DND-41 (cell line): ENCODE measurements around the gene NRCAM.

Source experiments
- ATAC-seq: fragments of 200-7000 bp; cut with Tn5 transposase; 3 replicates; pipeline ENCODE4 v1.9.1; 2021; ENCODE audit warnings: low read depth; ENCODE audit not compliant: insufficient read depth
- DNase-seq: peaks from one replicate; pipeline ENCODE4 v3.0.0-alpha.2; 2020
- H2AFZ ChIP-seq: 2 replicates; pipeline ENCODE4 v1.6.0; 2012; ENCODE audit warnings: low read depth, low read length
- H3K27ac ChIP-seq: 2 replicates; pipeline ENCODE4 v1.5.1; 2012; ENCODE audit warnings: low read length, inconsistent platforms
- H3K27me3 ChIP-seq: fragments of 200-600 bp; sonication (generic); 2 replicates; pipeline ENCODE4 v1.6.0; 2012; ENCODE audit warnings: low read length, mild to moderate bottlenecking, inconsistent platforms; ENCODE audit not compliant: insufficient read depth, poor library complexity
- H3K36me3 ChIP-seq: 2 replicates; pipeline ENCODE4 v1.5.1; 2012; ENCODE audit warnings: low read length, inconsistent platforms; ENCODE audit not compliant: insufficient read depth
- H3K4me1 ChIP-seq: 2 replicates; pipeline ENCODE4 v1.5.1; 2012; ENCODE audit warnings: mild to moderate bottlenecking, low read length; ENCODE audit not compliant: insufficient read depth
- H3K4me2 ChIP-seq: 2 replicates; pipeline ENCODE4 v1.6.0; 2012; ENCODE audit warnings: mild to moderate bottlenecking, moderate library complexity, low read length, inconsistent platforms; ENCODE audit not compliant: insufficient read depth
- H3K4me3 ChIP-seq, 2 experiments: fragments of 200-600 bp in 1 of 2; shearing (Covaris generic) in 1 of 2; 2 replicates each; pipeline ENCODE4 v1.5.1; 2012 to 2016; ENCODE audit warnings: inconsistent platforms in 2 of 2, low read length in 2 of 2, mild to moderate bottlenecking in 2 of 2, low read depth in 1 of 2, moderate library complexity in 1 of 2
- H3K79me2 ChIP-seq: 2 replicates; pipeline ENCODE4 v1.6.0; 2012; ENCODE audit warnings: low read length, inconsistent platforms; ENCODE audit not compliant: insufficient read depth
- H3K9ac ChIP-seq: 2 replicates; pipeline ENCODE4 v1.6.0; 2012; ENCODE audit warnings: low read depth, mild to moderate bottlenecking, inconsistent platforms, low read length, moderate library complexity
- H3K9me3 ChIP-seq: 2 replicates; pipeline ENCODE4 v1.5.1; 2012; ENCODE audit warnings: low read length, moderate library complexity, mild to moderate bottlenecking, inconsistent platforms; ENCODE audit not compliant: insufficient read depth, severe bottlenecking
- H4K20me1 ChIP-seq: 2 replicates; pipeline ENCODE4 v1.6.0; 2012; ENCODE audit warnings: low read length; ENCODE audit not compliant: insufficient read depth
- CTCF ChIP-seq: IDR thresholded peaks from 2 replicates; pipeline ENCODE4 v1.5.1; 2012; ENCODE audit warnings: borderline replicate concordance, low read length, moderate library complexity, mild to moderate bottlenecking; ENCODE audit not compliant: poor library complexity, severe bottlenecking; ENCODE audit errors: extremely low read depth
- EZH2 ChIP-seq: IDR thresholded peaks from 3 replicates; pipeline ENCODE4 v1.6.1; 2012; ENCODE audit warnings: borderline replicate concordance, low read depth, mild to moderate bottlenecking, moderate library complexity, low read length, inconsistent platforms; ENCODE audit not compliant: severe bottlenecking

The NRCAM gene

GRCh38 chr7:108385834-108386422 lies 70.3 kb downstream of the NRCAM start:
- no peak for TF ChIP-seq CTCF
- no peak for TF ChIP-seq EZH2
- no peak overlapping the region for H2AFZ ChIP-seq
- DNase-seq: no peak
- no peaks in the 10 kb centered on the region for H3K27me3 ChIP-seq
- no peaks in the 10 kb centered on the region for H3K4me1 ChIP-seq
- H3K79me2 ChIP-seq: no peaks in the 10 kb centered on the region
- no peaks in the 10 kb centered on the region for H4K20me1 ChIP-seq
- no peaks in the 10 kb centered on the region for H3K36me3 ChIP-seq
- H3K27ac ChIP-seq: no peak overlapping the region
- H3K4me2 ChIP-seq: no peak overlapping the region
- H3K4me3 ChIP-seq: no peak overlapping the region
- H3K9ac ChIP-seq: no peak overlapping the region
- H3K9me3 ChIP-seq: no peaks in the 10 kb centered on the region
- ATAC-seq: no peak

- no peak overlapping the region for H3K27ac ChIP-seq
- H3K4me3 ChIP-seq: no peak overlapping the region
- ATAC-seq (no peak), DNase-seq (no peak)
- no peaks in the 10 kb centered on the region for H3K36me3 ChIP-seq
- H3K4me1 ChIP-seq: no peaks in the 10 kb centered on the region
- no peak overlapping the region for H3K9ac ChIP-seq
- H3K27me3 ChIP-seq: peaks cover 5% of the 10 kb centered on the region
- H3K9me3 ChIP-seq: no peaks in the 10 kb centered on the region
- no peaks in the 10 kb centered on the region for H3K79me2 ChIP-seq
- H2AFZ ChIP-seq: no peak overlapping the region
- no peak overlapping the region for H3K4me2 ChIP-seq
- TF ChIP-seq EZH2 (no peak), CTCF (peak; percentile 33)
- H4K20me1 ChIP-seq: no peaks in the 10 kb centered on the region
Observed at GRCh38 chr7:108384716-108385483, 71.3 kb downstream of the NRCAM start.

DNA sequence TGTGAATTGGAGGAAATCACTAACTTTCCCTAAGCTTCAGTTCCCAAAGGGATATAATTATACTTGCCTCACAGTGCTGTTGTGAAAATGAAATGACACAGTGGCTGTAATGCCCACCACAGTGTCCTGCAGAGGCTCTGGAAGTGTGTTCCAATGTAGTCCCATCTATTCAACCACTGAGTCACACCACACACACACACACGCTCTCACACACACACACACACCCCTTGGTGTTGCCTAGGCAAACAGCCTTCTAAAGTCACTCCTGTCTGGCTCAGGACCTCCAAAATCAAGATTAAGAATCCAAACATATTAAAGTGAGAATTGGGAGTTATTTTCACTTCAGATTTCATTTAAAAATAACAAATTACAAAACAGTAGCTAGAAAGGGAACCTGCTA lies 73.3 kb downstream of the NRCAM start:
- Histone ChIP-seq H3K36me3 (no peaks in the 10 kb centered on the region), H3K79me2 (no peaks in the 10 kb centered on the region), H3K4me1 (no peaks in the 10 kb centered on the region), H3K9me3 (no peaks in the 10 kb centered on the region), H2AFZ (no peak overlapping the region), H3K4me2 (no peak overlapping the region), H3K4me3 (no peak overlapping the region), H3K9ac (no peak overlapping the region), H4K20me1 (no peaks in the 10 kb centered on the region), H3K27ac (no peak overlapping the region), H3K27me3 (peaks cover 5% of the 10 kb centered on the region)
- DNase-seq (no peak), ATAC-seq (no peak)
- TF ChIP-seq EZH2 (no peak), CTCF (no peak)
